GM21529 (cell line): ENCODE data around the gene ZDHHC12.

Source experiments
- ATAC-seq: cut with Tn5 transposase; IDR thresholded peaks from one replicate; pipeline ENCODE4 v1.9.1; 2021; ENCODE audit not compliant: unreplicated experiment

ZDHHC12 gene

GRCh38 chr9:128723866-128724743 lies at the start of gene ZDHHC12:
ZDHHC12 (minus strand) TSS chr9:128724127; CDS start chr9:128724093, 34 bp downstream.
- ATAC-seq, result peak; percentile 95

GRCh38 chr9:128773049-128773448 lies 49.1 kb upstream of the ZDHHC12 start:
- no peak for ATAC-seq

GRCh38 chr9:128771745-128772519 lies 48.0 kb upstream of the ZDHHC12 start, which contains the start of gene ZER1:
ZER1 (minus strand) TSS chr9:128771927; CDS start chr9:128755565, 16,362 bp downstream.
- ATAC-seq, result peak; percentile 91

- peak; percentile 20 for ATAC-seq
These were observed 47.3 kb upstream of the ZDHHC12 start for GRCh38 chr9:128771094-128771721.

GRCh38 chr9:128770286-128771030 lies 46.5 kb upstream of the ZDHHC12 start:
- no peak for ATAC-seq

GRCh38 chr9:128768606-128769005 lies 44.7 kb upstream of the ZDHHC12 start:
- ATAC-seq, result no peak

GRCh38 chr9:128765499-128765898 lies 41.6 kb upstream of the ZDHHC12 start:
- no peak for ATAC-seq

GRCh38 chr9:128764361-128764760 lies 40.4 kb upstream of the ZDHHC12 start:
- ATAC-seq, result no peak

GRCh38 chr9:128762671-128763449 lies 38.9 kb upstream of the ZDHHC12 start:
- ATAC-seq, result no peak

- ATAC-seq, result no peak
These were observed 33.7 kb upstream of the ZDHHC12 start for GRCh38 chr9:128757602-128758001.

GRCh38 chr9:128753627-128754026 lies 29.7 kb upstream of the ZDHHC12 start:
- ATAC-seq, result no peak

GRCh38 chr9:128750926-128751595 lies 27.1 kb upstream of the ZDHHC12 start:
- no peak for ATAC-seq

GRCh38 chr9:128747241-128747640 lies 23.3 kb upstream of the ZDHHC12 start:
- ATAC-seq, result no peak

- no peak for ATAC-seq
These were observed 19.5 kb upstream of the ZDHHC12 start for GRCh38 chr9:128743421-128743820.

GRCh38 chr9:128742401-128742800 lies 18.5 kb upstream of the ZDHHC12 start:
- ATAC-seq, result no peak

GRCh38 chr9:128735373-128735772 lies 11.4 kb upstream of the ZDHHC12 start:
- ATAC-seq, result no peak

- no peak for ATAC-seq
These were observed 9.3 kb upstream of the ZDHHC12 start for GRCh38 chr9:128733256-128733655.

GRCh38 chr9:128732576-128732975 lies 8.6 kb upstream of the ZDHHC12 start:
- ATAC-seq, result no peak

- no peak for ATAC-seq
These were observed 7.8 kb upstream of the ZDHHC12 start for GRCh38 chr9:128731691-128732090.
